ENCODE results near the gene TCF23.
A peak's percentile ranks its signal among the peaks of the same experiment; 100 is the strongest.

Gene TCF23

GRCh38 chr2:27143285-27143684 lies 5.5 kb upstream of the TCF23 start:
- H3K9me3 ChIP-seq (ENCODE audit: control insufficient read depth, insufficient read depth, low read depth, low read length), result no peaks in the 10 kb centered on the region
- no peaks in the 10 kb centered on the region for H3K36me3 ChIP-seq (ENCODE audit: control insufficient read depth in 2 of 2, insufficient read depth in 1 of 2, low read length in 2 of 2)
- ChIA-PET POLR2A (no interaction called here), CTCF (no interaction called here)
- TF ChIP-seq ZNF701 (tag by site-specific recombination; IDR thresholded peaks at IDR 0.05), result no peak
- TF ChIP-seq HOXA7 (CRISPR knock-in tag; IDR thresholded peaks at IDR 0.05; ENCODE audit: borderline replicate concordance), result no peak
- no peak for TF ChIP-seq ZNF473 (tag by site-specific recombination; IDR thresholded peaks at IDR 0.05)
- no peak for TF ChIP-seq BCL11B (tag by site-specific recombination; IDR thresholded peaks at IDR 0.05; ENCODE audit: low read depth)
- no peak for TF ChIP-seq ZNF292 (tag by site-specific recombination; IDR thresholded peaks at IDR 0.05; ENCODE audit: borderline replicate concordance, low read depth)
- TF ChIP-seq CTCF (tag by site-specific recombination; IDR thresholded peaks at IDR 0.05), result no peak
- TF ChIP-seq ZNF777 (tag by site-specific recombination; IDR thresholded peaks at IDR 0.05; ENCODE audit: borderline replicate concordance), result no peak
- no peak for TF ChIP-seq ZNF664 (tag by site-specific recombination; IDR thresholded peaks at IDR 0.05)
- TF ChIP-seq ZNF792 (tag by site-specific recombination; IDR thresholded peaks at IDR 0.05), result no peak
- no peak for TF ChIP-seq IKZF3 (tag by site-specific recombination; IDR thresholded peaks at IDR 0.05)
- TF ChIP-seq MYNN (tag by site-specific recombination; IDR thresholded peaks at IDR 0.05; ENCODE audit: borderline replicate concordance), result no peak
- no peak for TF ChIP-seq ZBTB1 (tag by site-specific recombination; IDR thresholded peaks at IDR 0.05)
- TF ChIP-seq ZNF280C (tag by site-specific recombination; IDR thresholded peaks at IDR 0.05), result no peak
- TF ChIP-seq ZNF146 (tag by site-specific recombination; IDR thresholded peaks at IDR 0.05), result no peak
- no peak for TF ChIP-seq ZNF132 (tag by site-specific recombination; IDR thresholded peaks at IDR 0.05; ENCODE audit: borderline replicate concordance)
- no peak for TF ChIP-seq ZNF341 (tag by site-specific recombination; IDR thresholded peaks at IDR 0.05; ENCODE audit: low read depth)
- no peak for TF ChIP-seq ZFHX2 (tag by site-specific recombination; conservative IDR thresholded peaks at IDR 0.05)
- TF ChIP-seq ZNF843 (tag by site-specific recombination; IDR thresholded peaks at IDR 0.05), result no peak
- TF ChIP-seq MZF1 (tag by site-specific recombination; IDR thresholded peaks at IDR 0.05; ENCODE audit: borderline replicate concordance), result no peak
- no peak overlapping the region for H3K27ac ChIP-seq (ENCODE audit: extremely low read depth, low read depth, low read length)
- H3K4me3 ChIP-seq (ENCODE audit: low read depth, low read length), result no peak overlapping the region
- H3K4me1 ChIP-seq (ENCODE audit: control insufficient read depth, insufficient read depth, low read length), result no peaks in the 10 kb centered on the region

- CTCF ChIA-PET, result no interaction called here
- Histone ChIP-seq H3K9me3 (ENCODE audit: control insufficient read depth, insufficient read depth, low read depth, low read length) (no peaks in the 10 kb centered on the region), H3K4me1 (ENCODE audit: control insufficient read depth, insufficient read depth, low read length) (no peaks in the 10 kb centered on the region), H3K36me3 (ENCODE audit: control insufficient read depth in 2 of 2, insufficient read depth in 1 of 2, low read length in 2 of 2) (no peaks in the 10 kb centered on the region), H3K27ac (ENCODE audit: extremely low read depth, low read depth, low read length) (no peak overlapping the region), H3K4me3 (ENCODE audit: low read depth, low read length) (no peak overlapping the region)
- TF ChIP-seq SP7 (tag by site-specific recombination; IDR thresholded peaks at IDR 0.05), result peak; percentile 85
- TF ChIP-seq TRIM28 (IDR thresholded peaks at IDR 0.05; ENCODE audit: borderline replicate concordance, low read length), result no peak
- TF ChIP-seq ZBTB17 (tag by site-specific recombination; IDR thresholded peaks at IDR 0.05), result 0 out of 2 replicates have a peak, but pooled peaks have one; percentile 23
- POLR2A ChIA-PET, result no interaction called here
Observed at GRCh38 chr2:27145682-27146081, 3.1 kb upstream of the TCF23 start.

All from HEK293 (cell line).